Right atrium auricular region (tissue), 2 donors: Measurements from ENCODE around the gene NPL. TPM values are rescaled to one million over a fixed set of nuclear protein-coding genes. Genes with fewer than 3 reads are reported as not detected.

Source experiments
- DNase-seq: peaks from one replicate; pipeline ENCODE4 v3.0.0-alpha.2; 2019; ENCODE audit warnings: low spot score
- H3K27ac ChIP-seq, 2 donors: fragments of 200-600 bp; sonication (generic); 1 replicate in 1 of 2; 2 replicates in 1 of 2; pipeline ENCODE4 v1.5.1; 2016 to 2019
- H3K27me3 ChIP-seq, 2 donors: fragments of 200-600 bp; sonication (generic); one replicate each; pipeline versions ENCODE4 v1.5.1 to v1.6.0; 2017 to 2019
- H3K36me3 ChIP-seq: fragments of 200-600 bp; sonication (generic); one replicate; pipeline ENCODE4 v1.5.1; 2016
- H3K4me1 ChIP-seq, 2 donors: fragments of 200-600 bp; sonication (generic); one replicate each; pipeline versions ENCODE4 v1.5.1 to v1.6.0; 2017 to 2019
- H3K4me3 ChIP-seq, 2 donors: fragments of 200-600 bp; sonication (generic); 1 replicate in 1 of 2; 2 replicates in 1 of 2; pipeline ENCODE4 v1.5.1; 2017 to 2019; ENCODE audit warnings: mild to moderate bottlenecking in 1 of 2, moderate library complexity in 1 of 2
- H3K9me3 ChIP-seq, 2 donors: fragments of 200-600 bp; sonication (generic); one replicate each; pipeline ENCODE4 v1.5.1; 2019
- total RNA-seq, 2 donors: library from RNA; depleted of rRNA; stranded (reverse); fragments of >200 nt; gene quantifications; one replicate each; pipeline ENCODE4 v1.1.0, GENCODE V29; 2016
- TF ChIP-seq, protein P1 (sequence below), 2 donors: fragments of 200-600 bp; sonication (generic); IDR thresholded peaks; one replicate each; pipeline ENCODE4 v1.5.1; 2019; ENCODE audit warnings: antibody characterized with exemption in 2 of 2

The NPL gene
- total RNA-seq, 2 donors from 2014 or later, result 3.4 to 4.8 TPM

DNA sequence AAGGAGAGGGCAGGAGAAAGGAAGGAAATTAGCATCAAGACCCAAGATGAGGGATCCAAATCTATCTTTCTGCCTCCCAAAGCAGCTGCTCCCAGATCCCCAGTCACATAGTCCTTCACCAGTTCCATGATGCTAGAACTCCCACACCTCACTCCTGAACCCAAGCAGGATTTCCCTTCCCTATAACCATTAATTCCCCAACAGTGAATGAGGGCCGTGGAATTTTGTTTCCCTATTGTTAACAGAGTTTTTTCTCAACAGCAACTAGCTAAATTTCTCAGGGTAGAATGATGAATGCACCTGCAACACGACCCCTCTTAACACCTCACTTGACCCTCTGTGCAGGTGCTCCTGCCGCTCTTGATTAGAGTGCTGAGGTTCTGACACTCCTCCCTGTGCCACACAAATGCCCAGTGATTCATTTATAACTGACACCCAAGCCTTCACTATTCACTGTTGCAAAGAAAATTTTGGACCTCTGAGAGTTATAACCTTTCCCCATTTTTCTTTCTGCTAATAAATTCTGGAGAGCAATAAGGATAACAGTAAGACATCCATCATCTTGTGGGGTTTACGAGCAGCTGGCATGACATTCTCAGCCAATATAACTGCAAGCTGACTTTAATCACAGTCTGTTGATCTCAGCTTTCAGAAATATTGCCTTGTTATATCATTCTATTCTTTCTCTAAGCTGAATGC is 25.4 kb upstream of the NPL start:
- Histone ChIP-seq H3K4me3 (no peak overlapping the region), H3K4me1 (no peaks in the 10 kb centered on the region), H3K9me3 (no peaks in the 10 kb centered on the region), H3K36me3 (no peaks in the 10 kb centered on the region), H3K27ac (no peak overlapping the region), H3K27me3 (no peaks in the 10 kb centered on the region)
- no peak for DNase-seq
- TF ChIP-seq, protein P1, sequence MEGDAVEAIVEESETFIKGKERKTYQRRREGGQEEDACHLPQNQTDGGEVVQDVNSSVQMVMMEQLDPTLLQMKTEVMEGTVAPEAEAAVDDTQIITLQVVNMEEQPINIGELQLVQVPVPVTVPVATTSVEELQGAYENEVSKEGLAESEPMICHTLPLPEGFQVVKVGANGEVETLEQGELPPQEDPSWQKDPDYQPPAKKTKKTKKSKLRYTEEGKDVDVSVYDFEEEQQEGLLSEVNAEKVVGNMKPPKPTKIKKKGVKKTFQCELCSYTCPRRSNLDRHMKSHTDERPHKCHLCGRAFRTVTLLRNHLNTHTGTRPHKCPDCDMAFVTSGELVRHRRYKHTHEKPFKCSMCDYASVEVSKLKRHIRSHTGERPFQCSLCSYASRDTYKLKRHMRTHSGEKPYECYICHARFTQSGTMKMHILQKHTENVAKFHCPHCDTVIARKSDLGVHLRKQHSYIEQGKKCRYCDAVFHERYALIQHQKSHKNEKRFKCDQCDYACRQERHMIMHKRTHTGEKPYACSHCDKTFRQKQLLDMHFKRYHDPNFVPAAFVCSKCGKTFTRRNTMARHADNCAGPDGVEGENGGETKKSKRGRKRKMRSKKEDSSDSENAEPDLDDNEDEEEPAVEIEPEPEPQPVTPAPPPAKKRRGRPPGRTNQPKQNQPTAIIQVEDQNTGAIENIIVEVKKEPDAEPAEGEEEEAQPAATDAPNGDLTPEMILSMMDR (IDR thresholded peaks at IDR 0.05), result no peak

DNA sequence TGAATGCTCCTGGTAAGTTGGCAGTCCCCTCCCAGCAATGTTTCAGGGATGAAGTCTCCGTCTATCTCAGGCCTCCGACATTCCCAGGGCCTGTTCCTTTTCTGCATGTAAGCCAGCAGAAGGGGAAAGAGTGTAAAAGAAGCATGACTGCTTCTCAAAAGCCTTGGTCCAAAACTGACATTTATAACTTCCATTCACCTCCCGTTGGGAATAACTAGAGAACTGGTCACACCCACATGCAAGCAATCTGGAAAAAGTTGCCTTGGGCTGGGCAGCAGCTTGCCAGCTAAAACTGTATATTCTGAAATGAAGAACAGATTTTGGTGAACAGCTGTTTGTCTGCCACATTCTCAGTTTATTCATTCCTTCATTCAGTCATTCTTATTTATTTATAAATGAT is 24.2 kb upstream of the NPL start:
- Histone ChIP-seq H3K4me3 (no peak overlapping the region), H3K27me3 (no peaks in the 10 kb centered on the region), H3K27ac (no peak overlapping the region), H3K9me3 (no peaks in the 10 kb centered on the region), H3K4me1 (no peaks in the 10 kb centered on the region), H3K36me3 (no peaks in the 10 kb centered on the region)
- TF ChIP-seq, protein P1 (IDR thresholded peaks at IDR 0.05), result no peak
- DNase-seq, result no peak

DNA sequence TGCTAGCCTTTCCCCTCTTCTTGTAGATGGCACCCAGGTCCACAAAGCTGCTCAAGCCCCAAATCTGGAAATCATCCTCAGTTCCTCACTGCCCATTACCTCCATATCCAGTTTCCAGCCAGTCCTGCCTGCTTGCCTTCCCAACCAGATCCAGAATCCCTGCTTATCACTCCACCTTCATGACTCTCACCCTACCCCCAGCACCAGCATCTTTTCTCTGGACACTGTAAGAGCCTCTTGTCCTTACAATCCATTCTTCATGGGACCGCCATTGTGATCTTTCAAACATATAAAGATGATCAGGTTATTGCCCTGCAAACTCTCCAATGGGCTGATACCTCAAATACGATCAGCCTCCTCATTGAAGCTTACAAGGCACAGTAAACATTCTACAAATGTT is 23.5 kb upstream of the NPL start:
- Histone ChIP-seq H3K27ac (no peak overlapping the region), H3K36me3 (no peaks in the 10 kb centered on the region), H3K27me3 (no peaks in the 10 kb centered on the region), H3K4me1 (no peaks in the 10 kb centered on the region), H3K4me3 (no peak overlapping the region), H3K9me3 (no peaks in the 10 kb centered on the region)
- TF ChIP-seq, protein P1 (IDR thresholded peaks at IDR 0.05), result no peak
- DNase-seq, result no peak

DNA sequence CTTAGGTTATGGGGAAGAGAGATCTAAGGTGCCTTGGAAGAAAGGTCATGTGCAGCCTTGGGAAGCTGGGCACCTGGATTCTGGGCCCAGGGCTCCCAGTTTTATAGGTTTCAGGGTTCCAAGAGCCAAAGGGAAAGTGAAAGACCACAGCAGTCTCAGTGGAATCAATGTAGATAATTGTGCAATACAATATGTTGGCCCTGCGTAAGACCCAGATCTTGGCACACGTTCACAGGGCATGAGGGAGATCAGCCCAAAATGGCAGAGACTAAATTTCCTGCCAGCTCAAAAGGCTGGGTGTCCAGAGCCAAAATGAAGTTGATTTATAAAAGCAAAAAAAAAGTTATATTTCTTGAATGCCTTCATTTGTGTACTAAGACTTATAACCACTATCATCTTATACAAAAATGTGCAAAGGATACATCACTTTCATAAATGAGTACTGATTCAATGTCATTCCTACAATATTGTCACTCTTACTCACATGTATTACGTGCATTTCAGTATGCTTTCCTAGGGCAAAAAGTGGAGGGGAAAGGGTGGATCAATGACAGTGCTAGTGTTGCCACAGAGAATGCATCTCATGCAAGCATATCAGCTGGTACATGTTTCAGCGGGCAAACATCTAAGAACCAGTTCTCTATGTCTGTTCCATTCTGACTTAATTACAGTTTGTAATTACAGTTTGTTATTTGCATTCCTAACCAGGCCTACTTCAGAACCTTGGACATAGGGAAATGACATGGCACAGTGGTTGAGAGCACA is 22.5 kb upstream of the NPL start:
- Histone ChIP-seq H3K4me3 (no peak overlapping the region), H3K9me3 (no peaks in the 10 kb centered on the region), H3K4me1 (no peaks in the 10 kb centered on the region), H3K36me3 (no peaks in the 10 kb centered on the region), H3K27ac (no peak overlapping the region), H3K27me3 (no peaks in the 10 kb centered on the region)
- TF ChIP-seq, protein P1 (IDR thresholded peaks at IDR 0.05), result no peak
- no peak for DNase-seq

DNA sequence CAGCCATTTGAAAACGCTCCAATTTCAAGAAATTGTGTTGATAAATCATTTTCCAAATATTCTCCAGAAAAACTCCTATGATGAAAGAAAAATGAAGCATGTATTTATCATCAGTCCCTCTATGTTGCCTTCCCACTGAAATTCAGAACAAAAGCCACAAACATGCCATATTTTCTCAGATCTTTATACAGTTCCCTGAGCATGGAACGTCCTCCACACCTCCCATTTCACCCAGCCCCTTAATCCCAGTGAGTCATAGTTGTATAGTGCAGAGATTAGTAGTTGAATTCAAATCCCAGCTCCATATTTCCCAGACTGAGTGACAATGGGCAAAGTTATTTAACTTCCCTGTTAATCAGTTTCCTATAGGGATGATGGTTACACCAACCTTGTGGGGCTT is 20.6 kb upstream of the NPL start:
- Histone ChIP-seq H3K36me3 (no peaks in the 10 kb centered on the region), H3K4me3 (no peak overlapping the region), H3K27me3 (no peaks in the 10 kb centered on the region), H3K27ac (no peak overlapping the region), H3K9me3 (no peaks in the 10 kb centered on the region), H3K4me1 (no peaks in the 10 kb centered on the region)
- no peak for DNase-seq
- TF ChIP-seq, protein P1 (IDR thresholded peaks at IDR 0.05), result no peak
